ENCODE data around the gene RAP1GDS1. TPM values are rescaled to one million over a fixed set of nuclear protein-coding genes. Genes with fewer than 3 reads are reported as not detected.

The RAP1GDS1 gene
- total and polyA plus RNA-seq, 10 donors = 13.5 to 55.1 (median 46.4) TPM

DNA sequence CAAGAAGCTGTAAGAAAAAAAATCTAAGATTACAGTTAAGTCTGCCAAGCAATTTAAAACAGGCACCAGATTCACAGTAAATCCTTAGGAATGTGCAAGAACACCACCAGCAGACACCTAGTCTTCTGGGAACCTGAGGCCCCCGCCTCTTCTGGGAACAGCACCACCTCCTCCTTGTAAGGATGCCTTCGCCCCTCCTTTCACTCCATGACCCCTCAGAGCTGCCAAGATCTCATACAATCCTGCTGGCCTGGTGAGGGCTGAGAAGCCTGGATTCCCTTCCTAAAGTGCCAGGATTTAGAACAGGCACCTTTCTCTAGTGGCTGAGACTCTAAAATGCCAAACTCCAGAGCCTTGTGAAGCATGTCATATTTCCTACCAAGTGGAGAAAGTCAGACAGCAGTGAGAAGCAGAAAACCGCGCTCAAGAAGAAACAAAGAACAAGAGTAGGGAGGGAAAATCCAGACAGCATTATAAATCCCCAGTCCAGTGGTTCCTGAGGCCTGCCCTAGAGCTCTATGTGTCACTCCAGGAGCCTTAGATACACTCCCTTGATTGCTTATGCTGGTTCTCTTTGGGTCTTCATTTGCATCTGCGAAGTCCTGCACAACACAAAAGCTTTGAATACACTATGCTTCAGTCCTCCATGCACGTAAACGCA is 230.8 kb downstream of the RAP1GDS1 start:
- no peak for DNase-seq
- no peak for TF ChIP-seq POLR2AphosphoS5 (IDR thresholded peaks at IDR 0.05)
- no peak for TF ChIP-seq CTCF (IDR thresholded peaks at IDR 0.05 in 8 of 11, conservative IDR thresholded peaks at IDR 0.05 in 3 of 11)
- TF ChIP-seq POLR2A (IDR thresholded peaks at IDR 0.05) = no peak
- intact Hi-C loops (cut with DNase I; ENCODE audit: low total_unique reads) = no loop called here
- WGBS, 5 donors = 88 to 98% (median 96%) methylated on average over 7 of the region's 7 CpGs
- no peak overlapping the region for H3K4me3 ChIP-seq
- no peaks in the 10 kb centered on the region for H3K27me3 ChIP-seq (replicated peaks in 1 of 7)
- H3K36me3 ChIP-seq = no peaks in the 10 kb centered on the region
- no peaks in the 10 kb centered on the region for H3K9me3 ChIP-seq
- H3K27ac ChIP-seq = no peak overlapping the region
- H3K4me1 ChIP-seq = no peaks in the 10 kb centered on the region

DNA sequence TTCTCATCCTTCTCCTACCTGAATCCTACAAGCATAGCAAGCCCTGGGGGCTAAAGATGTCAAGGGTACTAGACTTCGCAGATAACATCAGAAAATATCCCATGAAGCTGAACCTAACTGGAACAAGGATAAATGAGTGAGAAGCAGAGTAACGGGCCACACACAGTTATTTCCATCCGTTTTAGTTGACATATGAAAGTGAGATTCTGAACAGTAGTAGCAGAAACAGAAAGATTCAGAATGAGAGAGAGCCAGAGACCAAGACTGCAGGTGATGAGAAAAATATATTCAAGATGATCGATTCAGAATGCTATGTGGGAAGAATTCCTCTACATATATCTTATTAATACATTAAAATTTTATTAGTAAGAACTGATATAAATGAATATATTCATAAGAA is 232.1 kb downstream of the RAP1GDS1 start:
- 51 to 71% (median 65%) methylated on average over 4 of the region's 4 CpGs for WGBS, 5 donors
- H3K36me3 ChIP-seq = no peaks in the 10 kb centered on the region
- H3K27ac ChIP-seq = no peak overlapping the region
- no peaks in the 10 kb centered on the region for H3K27me3 ChIP-seq (replicated peaks in 1 of 7)
- DNase-seq = no peak
- no peak overlapping the region for H3K4me3 ChIP-seq
- intact Hi-C loops (cut with DNase I; ENCODE audit: low total_unique reads) = no loop called here
- no peaks in the 10 kb centered on the region for H3K9me3 ChIP-seq
- no peaks in the 10 kb centered on the region for H3K4me1 ChIP-seq
- TF ChIP-seq POLR2AphosphoS5 (IDR thresholded peaks at IDR 0.05) (no peak), POLR2A (IDR thresholded peaks at IDR 0.05) (no peak), CTCF (IDR thresholded peaks at IDR 0.05 in 8 of 11, conservative IDR thresholded peaks at IDR 0.05 in 3 of 11) (no peak)

Other genes starting within 250 kb of the RAP1GDS1 start
- gene STPG2, start 117.9 kb upstream of the RAP1GDS1 start, total RNA-seq = 1 to 10 TPM in 3 of 7 donors, under 1 TPM in 4; 0.41 to 2.0 (median 0.94) TPM
- gene STPG2, start 117.9 kb upstream of the RAP1GDS1 start, polyA plus RNA-seq = under 1 TPM in 2 of 3 donors, not detected in 1; 0.03 to 0.12 TPM